Panc1 (cell line): Measurements from ENCODE around the gene RAB42. TPM values are rescaled to one million over a fixed set of nuclear protein-coding genes. Genes with fewer than 3 reads are reported as not detected.
A peak's percentile ranks its signal among the peaks of the same experiment; 100 is the strongest.

Source experiments
- ATAC-seq: fragments of 200-7000 bp; cut with Tn5 transposase; 2 replicates; pipeline ENCODE4 v1.9.1; 2020; ENCODE audit warnings: mild to moderate bottlenecking, moderate library complexity
- BruUV-seq: library from RNA; stranded (reverse); fragments of 400-500 nt; replicated peaks from 2 replicates; lab custom pipeline; 2021; lab: Mats Ljungman, UMichigan
- CTCF ChIA-PET: fragments of 300-600 bp; sonication (Branson Sonifier 250); formaldehyde crosslinking; loops from one replicate; lab custom pipeline; 2022; ENCODE audit warnings: antibody characterized with exemption; lab: Charles Lee
- POLR2A ChIA-PET: fragments of 300-600 bp; sonication (Branson Sonifier 250); formaldehyde crosslinking; loops from one replicate; lab custom pipeline; 2022; ENCODE audit warnings: antibody characterized with exemption; lab: Charles Lee
- DNase-seq: peaks from one replicate; pipeline ENCODE4 v3.0.0-alpha.2; 2010; ENCODE audit warnings: low read depth, low spot score
- H3K27ac ChIP-seq: 2 replicates; pipeline ENCODE4 v1.5.1; 2011; ENCODE audit warnings: mild to moderate bottlenecking, low read length, inconsistent platforms
- H3K27me3 ChIP-seq: fragments of 200-500 bp; sonication (Bioruptor generic); 2 replicates; pipeline ENCODE4 v1.6.0; 2014; ENCODE audit warnings: low read length, inconsistent platforms; ENCODE audit not compliant: control insufficient read depth, insufficient read depth
- H3K36me3 ChIP-seq: fragments of 200-500 bp; sonication (Bioruptor generic); 2 replicates; pipeline ENCODE4 v1.5.1; 2014; ENCODE audit warnings: inconsistent platforms, mild to moderate bottlenecking, low read length, moderate library complexity; ENCODE audit not compliant: control insufficient read depth, insufficient read depth
- H3K4me1 ChIP-seq: 2 replicates; pipeline ENCODE4 v1.5.1; 2011; ENCODE audit warnings: inconsistent platforms, mild to moderate bottlenecking, low read length, moderate library complexity; ENCODE audit not compliant: control insufficient read depth, insufficient read depth
- H3K4me3 ChIP-seq, 2 experiments: 2 replicates each; pipeline ENCODE4 v1.5.1; 2011 to 2012; ENCODE audit warnings: low read depth in 2 of 2, low read length in 2 of 2, mild to moderate bottlenecking in 2 of 2, inconsistent platforms in 1 of 2, moderate library complexity in 1 of 2
- H3K9me3 ChIP-seq: fragments of 200-500 bp; sonication (Bioruptor generic); 2 replicates; pipeline ENCODE4 v1.5.1; 2014; ENCODE audit warnings: low read depth, mild to moderate bottlenecking, inconsistent platforms, low read length, moderate library complexity; ENCODE audit not compliant: control insufficient read depth, insufficient read depth
- CTCF ChIP-seq: fragments of 450-650 bp; IDR thresholded peaks from 2 replicates; pipeline ENCODE4 v1.5.1; 2017; ENCODE audit warnings: mild to moderate bottlenecking
- POLR2AphosphoS5 ChIP-seq: IDR thresholded peaks from 2 replicates; pipeline ENCODE4 v1.6.1; 2012; ENCODE audit warnings: mild to moderate bottlenecking, low read depth, low read length, moderate library complexity
- REST ChIP-seq, 2 experiments: IDR thresholded peaks; 2 replicates each; pipeline ENCODE4 v1.6.1; 2011 to 2012; ENCODE audit warnings: low read depth in 2 of 2, control low read depth in 1 of 2, low read length in 1 of 2, mild to moderate bottlenecking in 1 of 2, moderate library complexity in 1 of 2; ENCODE audit not compliant: insufficient read depth in 1 of 2
- SIN3A ChIP-seq: IDR thresholded peaks from 2 replicates; pipeline ENCODE4 v1.6.1; 2012; ENCODE audit warnings: low read depth, mild to moderate bottlenecking, low read length, moderate library complexity, borderline replicate concordance; ENCODE audit not compliant: insufficient read depth
- TCF7L2 ChIP-seq: IDR thresholded peaks from 2 replicates; pipeline ENCODE4 v1.6.1; 2011; ENCODE audit warnings: mild to moderate bottlenecking, low read depth, low read length, inconsistent platforms
- in situ Hi-C: cut with HindIII; loops from 2 replicates; pipeline ENCODE4 v1.10.0; 2016; ENCODE audit warnings: low sequenced_read_pairs, low pct_unique_long_range_greater_than_20kb
- intact Hi-C: fragments of 100-400 bp; cut with micrococcal nuclease; formaldehyde crosslinking; loops from one replicate; pipeline ENCODE4 v1.10.0; 2022; ENCODE audit not compliant: unreplicated experiment
- total RNA-seq: library from RNA; stranded (reverse); gene quantifications from one replicate; pipeline ENCODE4 v1.2.1, GENCODE V29; 2021; ENCODE audit not compliant: unreplicated experiment

Gene RAB42
- total RNA-seq, 1 experiment from 2014 or later, result 4.2 TPM

DNA sequence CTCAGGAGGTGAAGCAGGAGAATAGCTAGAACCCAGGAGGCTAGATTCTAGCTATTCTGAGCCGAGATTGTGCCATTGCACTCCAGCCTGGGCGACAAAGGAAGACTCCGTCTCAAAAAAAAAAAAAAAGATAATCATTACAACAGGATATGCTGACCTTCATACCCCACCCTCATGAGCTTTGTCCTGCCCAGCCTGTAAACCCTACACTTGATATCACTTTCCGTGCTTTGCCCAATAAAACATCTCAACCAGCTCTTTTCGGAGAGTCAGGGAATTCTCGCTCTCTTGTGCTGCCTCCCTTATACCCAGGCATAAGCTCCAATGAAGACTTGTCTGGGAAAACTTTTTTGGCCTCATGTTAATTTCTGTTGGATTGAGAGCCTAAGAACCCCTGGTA lies 40.7 kb upstream of the RAB42 start:
- Histone ChIP-seq H3K4me3 (no peak overlapping the region), H3K27ac (no peak overlapping the region), H3K9me3 (no peaks in the 10 kb centered on the region), H3K36me3 (no peaks in the 10 kb centered on the region), H3K4me1 (no peaks in the 10 kb centered on the region), H3K27me3 (no peaks in the 10 kb centered on the region)
- intact Hi-C loops, result no loop called here
- in situ Hi-C loops, result no loop called here
- no TSS peak for BruUV-seq
- DNase-seq (no peak), ATAC-seq (no peak)
- TF ChIP-seq SIN3A, result no peak
- no peak for TF ChIP-seq TCF7L2
- TF ChIP-seq CTCF, result no peak
- no peak for TF ChIP-seq REST (IDR thresholded peaks at IDR 0.05; ENCODE audit: insufficient read depth in 1 of 2, low read depth in 2 of 2, low read length in 1 of 2)
- TF ChIP-seq POLR2AphosphoS5, result no peak
- CTCF ChIA-PET, result interaction anchor here (0.6 kb wide), 1 partner anchor 52 kb away, joined by 6 read pairs; no protein-coding TSS in a partner anchor
- POLR2A ChIA-PET, result interaction anchor here (0.6 to 1.1 kb wide), 4 partner anchors 19 to 122 kb away, joined by 3 to 7 read pairs (median 4); no protein-coding TSS in a partner anchor

GRCh38 chr1:28552758-28553663 lies 39.1 kb upstream of the RAB42 start, which contains the start of gene TRNAU1AP:
Gene TRNAU1AP, plus strand, starts transcription at chr1:28553085. Its CDS starts 26 bp downstream, at chr1:28553111.
- TF ChIP-seq REST (IDR thresholded peaks at IDR 0.05; ENCODE audit: insufficient read depth in 1 of 2, low read depth in 2 of 2, low read length in 1 of 2) (0 out of 4 replicates have a peak, but pooled peaks of 1 of the 2 experiments have one; percentile 22), POLR2AphosphoS5 (peak; percentile 78; the same call in 1 of the 2 replicates), CTCF (no peak), TCF7L2 (no peak), SIN3A (peak; percentile 91)
- ChIA-PET CTCF (no interaction called here), POLR2A (interaction anchor here (0.6 to 0.7 kb wide), 3 partner anchors 12 to 41 kb away, joined by 3 to 6 read pairs (median 3); no protein-coding TSS in a partner anchor)
- ATAC-seq (peak; percentile 98), DNase-seq (peak; percentile 88)
- Histone ChIP-seq H3K27ac (peak within 1 kb of the TSS; percentile 97), H3K27me3 (no peaks in the 10 kb centered on the region), H3K4me1 (no peaks in the 10 kb centered on the region), H3K9me3 (no peaks in the 10 kb centered on the region), H3K36me3 (no peaks in the 10 kb centered on the region), H3K4me3 (peak within 1 kb of the TSS; percentile 90 to 98)
- no TSS peak for BruUV-seq
- intact Hi-C loops, result no loop called here
- in situ Hi-C loops, result no loop called here
